Gastrocnemius medialis (tissue), 4 donors: Measurements from ENCODE around the gene IP6K3.

Experiments used
- POLR2A ChIP-seq, 2 donors: fragments of 450-650 bp; IDR thresholded peaks; one replicate each; pipeline ENCODE4 v1.6.1; 2017; ENCODE audit warnings: antibody characterized with exemption in 2 of 2, mild to moderate bottlenecking in 2 of 2, moderate library complexity in 2 of 2
- TF ChIP-seq, protein P1 (sequence below), 5 experiments: fragments of 450-650 bp in 3 of 5; fragments of 200-600 bp in 2 of 5; sonication (generic) in 2 of 5; IDR thresholded peaks in 4 of 5; conservative IDR thresholded peaks in 1 of 5; 1 replicate in 4 of 5; 2 replicates in 1 of 5; pipeline ENCODE4 v1.5.1; 2016 to 2019; ENCODE audit warnings: antibody characterized with exemption in 5 of 5, mild to moderate bottlenecking in 3 of 5, moderate library complexity in 3 of 5

GRCh38 chr6:33676416-33677142, 70.1 kb downstream of the IP6K3 start:
- TF ChIP-seq, protein P1, sequence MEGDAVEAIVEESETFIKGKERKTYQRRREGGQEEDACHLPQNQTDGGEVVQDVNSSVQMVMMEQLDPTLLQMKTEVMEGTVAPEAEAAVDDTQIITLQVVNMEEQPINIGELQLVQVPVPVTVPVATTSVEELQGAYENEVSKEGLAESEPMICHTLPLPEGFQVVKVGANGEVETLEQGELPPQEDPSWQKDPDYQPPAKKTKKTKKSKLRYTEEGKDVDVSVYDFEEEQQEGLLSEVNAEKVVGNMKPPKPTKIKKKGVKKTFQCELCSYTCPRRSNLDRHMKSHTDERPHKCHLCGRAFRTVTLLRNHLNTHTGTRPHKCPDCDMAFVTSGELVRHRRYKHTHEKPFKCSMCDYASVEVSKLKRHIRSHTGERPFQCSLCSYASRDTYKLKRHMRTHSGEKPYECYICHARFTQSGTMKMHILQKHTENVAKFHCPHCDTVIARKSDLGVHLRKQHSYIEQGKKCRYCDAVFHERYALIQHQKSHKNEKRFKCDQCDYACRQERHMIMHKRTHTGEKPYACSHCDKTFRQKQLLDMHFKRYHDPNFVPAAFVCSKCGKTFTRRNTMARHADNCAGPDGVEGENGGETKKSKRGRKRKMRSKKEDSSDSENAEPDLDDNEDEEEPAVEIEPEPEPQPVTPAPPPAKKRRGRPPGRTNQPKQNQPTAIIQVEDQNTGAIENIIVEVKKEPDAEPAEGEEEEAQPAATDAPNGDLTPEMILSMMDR (IDR thresholded peaks at IDR 0.05 in 4 of 5, conservative IDR thresholded peaks at IDR 0.05 in 1 of 5): no peak
- no peak for TF ChIP-seq POLR2A (IDR thresholded peaks at IDR 0.05)
